NCI-H1092 (cell line): ENCODE data around the gene PNPLA1.

Experiments used
- DNase-seq: peaks from one replicate; lab custom pipeline; 2025; lab: John Stamatoyannopoulos, UW

The PNPLA1 gene

DNA sequence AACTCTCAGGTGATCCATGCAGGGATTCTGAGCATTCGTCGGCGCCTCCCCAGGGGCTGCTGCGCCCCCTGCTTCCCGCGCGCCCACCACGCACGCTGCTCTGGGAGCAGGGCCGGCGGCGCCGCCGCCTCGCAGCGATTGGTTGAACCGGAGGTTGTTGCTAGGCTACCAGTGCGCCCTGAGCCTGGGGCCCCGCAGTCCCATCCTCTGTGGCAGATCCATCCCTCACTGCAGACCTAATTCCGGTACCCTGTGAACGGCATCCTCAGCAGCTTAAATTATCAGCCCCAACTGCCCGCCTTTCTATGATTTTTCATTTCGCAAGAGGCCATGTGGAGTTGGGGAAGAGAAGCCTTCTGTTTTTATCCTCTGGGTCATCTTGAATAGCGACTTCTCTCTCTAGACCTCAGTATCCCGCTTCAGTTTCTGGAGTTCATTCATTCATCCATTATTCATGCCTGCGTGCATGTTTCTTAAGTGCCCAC is 15.4 kb downstream of the PNPLA1 start:
- DNase-seq: no peak

DNA sequence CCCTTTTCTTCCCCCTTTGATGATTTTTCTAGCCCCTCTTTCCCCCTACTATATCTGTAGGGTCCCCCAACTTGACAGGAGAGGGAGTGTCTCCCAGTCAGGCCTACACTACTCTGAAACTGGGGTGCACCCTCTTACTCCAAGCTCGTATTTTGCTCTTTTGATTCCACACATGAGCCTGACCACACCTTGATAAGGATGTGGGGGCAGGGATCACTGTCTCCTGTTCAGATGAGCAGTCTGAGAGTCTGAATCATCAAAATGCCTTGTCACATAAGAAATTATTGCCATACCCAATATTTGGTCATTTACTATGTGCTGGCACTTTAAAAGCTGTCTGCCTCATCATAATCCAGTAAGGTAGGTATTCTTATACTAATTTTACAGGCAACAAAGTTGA is 15.9 kb downstream of the PNPLA1 start:
- no peak for DNase-seq

GRCh38 chr6:36286858-36287257 is 17.0 kb downstream of the PNPLA1 start:
- no peak for DNase-seq

- DNase-seq: no peak
Observed at GRCh38 chr6:36289281-36289878, 19.5 kb downstream of the PNPLA1 start.

DNA sequence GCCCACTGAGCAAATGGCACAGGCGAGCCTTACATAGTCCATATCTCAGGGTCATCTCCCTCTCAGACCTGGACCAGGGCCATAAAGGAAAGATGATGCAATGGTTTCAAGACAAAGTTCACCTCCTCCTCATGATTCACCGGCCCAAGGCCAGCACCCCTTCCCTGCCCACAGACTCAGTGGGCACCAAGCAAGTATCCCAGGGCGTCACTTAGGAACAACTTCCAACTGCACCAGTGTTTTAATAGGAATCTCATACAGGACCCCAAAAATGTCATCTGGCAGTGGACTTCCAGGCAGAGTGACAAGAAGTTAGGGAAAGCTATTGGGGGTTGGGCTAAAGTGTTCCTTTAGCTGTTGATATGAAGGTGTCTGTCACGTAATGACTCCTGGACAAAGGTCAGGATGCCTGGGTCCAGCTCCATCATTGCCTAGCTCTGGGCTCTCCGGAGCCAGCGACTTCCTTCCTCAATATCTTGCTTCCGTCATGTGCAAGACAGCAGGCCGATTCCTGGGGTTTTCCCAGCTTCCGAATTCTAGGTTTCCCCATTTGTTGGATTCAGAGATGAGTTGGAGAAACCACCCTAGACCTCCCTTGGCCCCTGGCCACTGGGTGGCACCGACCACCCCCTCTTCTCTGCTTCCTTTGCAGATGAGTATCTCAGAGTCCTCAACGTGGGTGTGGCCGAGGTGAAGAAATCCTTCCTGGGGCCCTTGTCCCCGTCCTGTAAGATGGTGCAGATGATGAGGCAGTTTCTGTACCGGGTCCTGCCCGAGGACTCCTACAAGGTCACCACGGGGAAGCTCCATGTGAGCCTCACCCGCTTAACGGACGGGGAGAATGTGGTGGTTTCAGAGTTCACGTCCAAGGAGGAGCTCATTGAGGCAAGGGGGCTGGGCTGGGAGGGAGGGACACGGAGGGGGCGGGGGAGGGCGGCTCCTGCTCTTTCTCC is 21.1 kb downstream of the PNPLA1 start:
- DNase-seq: no peak

- DNase-seq: no peak
Observed at GRCh38 chr6:36292170-36292569, 22.3 kb downstream of the PNPLA1 start.

GRCh38 chr6:36296240-36296639 is 26.4 kb downstream of the PNPLA1 start:
- DNase-seq: no peak

GRCh38 chr6:36297051-36297450 is 27.2 kb downstream of the PNPLA1 start:
- no peak for DNase-seq

GRCh38 chr6:36297511-36297910 is 27.7 kb downstream of the PNPLA1 start:
- no peak for DNase-seq

DNA sequence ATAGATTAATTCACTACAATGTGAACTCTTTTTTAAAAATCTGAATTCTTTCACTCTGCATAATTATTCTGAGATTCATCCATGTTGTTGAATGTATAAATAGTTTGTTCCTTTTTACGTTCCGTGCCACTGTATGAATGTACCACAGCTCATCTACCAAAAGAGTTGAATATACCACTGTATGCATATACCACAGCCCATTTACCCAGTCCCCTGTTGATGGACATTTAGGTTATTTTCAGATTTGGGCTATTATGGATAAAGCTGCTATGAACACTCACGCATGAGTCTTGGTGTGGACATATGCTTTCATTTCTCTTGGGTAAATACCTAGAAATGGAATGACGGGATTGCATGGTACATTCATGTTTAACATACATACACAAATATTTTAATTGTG is 28.2 kb downstream of the PNPLA1 start:
- no peak for DNase-seq

DNA sequence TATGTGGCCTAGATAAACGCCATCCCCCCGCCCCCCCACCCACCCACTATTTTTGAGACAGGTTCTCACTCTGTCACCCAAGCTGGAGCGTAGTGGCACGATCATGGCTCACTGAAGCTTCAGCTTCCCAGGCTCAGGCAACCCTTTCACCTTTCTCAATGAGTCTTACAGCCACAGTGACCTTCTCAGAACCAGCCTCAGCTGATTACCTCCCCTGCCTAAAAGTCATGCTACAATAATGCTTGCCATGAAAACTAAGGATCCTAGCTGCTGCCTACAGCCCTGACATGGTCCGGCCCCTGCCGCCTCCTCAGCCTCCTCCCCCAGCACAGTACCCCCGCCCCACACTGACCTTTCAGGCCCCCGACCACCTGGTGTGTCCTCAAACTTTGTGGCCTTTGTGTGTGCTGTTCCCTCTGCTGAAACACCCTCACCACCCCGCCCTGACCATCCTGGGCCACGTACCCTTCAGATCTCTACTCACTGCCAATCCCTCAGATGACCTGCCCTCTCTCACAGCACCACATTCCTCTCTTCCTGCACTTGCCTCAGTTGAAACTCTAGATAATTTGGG is 31.3 kb downstream of the PNPLA1 start:
- no peak for DNase-seq

DNA sequence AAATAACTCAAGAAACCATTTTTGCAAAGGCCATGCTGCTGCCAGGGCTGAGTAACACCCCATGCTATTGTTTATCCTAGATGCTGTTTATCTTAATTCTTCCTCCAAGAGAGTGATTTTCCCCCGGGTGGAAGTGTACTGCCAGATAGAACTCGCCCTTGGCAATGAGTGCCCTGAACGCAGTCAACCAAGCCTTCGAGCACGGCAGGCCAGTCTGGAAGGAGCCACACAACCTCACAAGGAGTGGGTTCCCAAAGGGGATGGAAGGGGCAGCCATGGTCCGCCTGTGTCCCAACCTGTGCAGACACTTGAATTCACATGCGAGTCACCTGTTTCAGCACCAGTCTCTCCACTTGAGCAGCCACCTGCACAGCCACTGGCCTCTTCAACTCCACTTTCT is 31.9 kb downstream of the PNPLA1 start:
- no peak for DNase-seq

GRCh38 chr6:36302227-36302976 is 32.5 kb downstream of the PNPLA1 start:
- DNase-seq: peak; percentile 80

GRCh38 chr6:36305885-36306284 is 36.0 kb downstream of the PNPLA1 start:
- DNase-seq: no peak

DNA sequence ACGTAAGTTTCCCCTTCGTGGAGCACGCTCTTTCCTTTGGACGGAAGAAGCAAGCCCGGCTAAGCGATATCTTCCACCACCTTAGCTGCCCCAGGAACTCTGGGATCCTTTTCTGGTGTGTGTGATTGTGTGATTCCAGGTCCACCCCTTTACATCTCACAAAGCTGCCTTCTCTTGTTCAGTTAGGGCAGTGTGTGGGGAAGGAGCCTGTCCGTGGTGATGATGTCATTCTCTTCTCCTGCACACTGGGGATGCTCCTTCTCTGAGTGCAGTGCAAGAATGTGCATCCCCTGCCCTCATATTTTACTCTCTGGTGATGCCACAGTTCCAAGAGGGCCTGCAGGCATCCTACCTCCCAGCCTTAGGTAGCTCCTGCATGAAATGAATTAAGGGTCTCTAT is 36.5 kb downstream of the PNPLA1 start:
- DNase-seq: no peak

DNA sequence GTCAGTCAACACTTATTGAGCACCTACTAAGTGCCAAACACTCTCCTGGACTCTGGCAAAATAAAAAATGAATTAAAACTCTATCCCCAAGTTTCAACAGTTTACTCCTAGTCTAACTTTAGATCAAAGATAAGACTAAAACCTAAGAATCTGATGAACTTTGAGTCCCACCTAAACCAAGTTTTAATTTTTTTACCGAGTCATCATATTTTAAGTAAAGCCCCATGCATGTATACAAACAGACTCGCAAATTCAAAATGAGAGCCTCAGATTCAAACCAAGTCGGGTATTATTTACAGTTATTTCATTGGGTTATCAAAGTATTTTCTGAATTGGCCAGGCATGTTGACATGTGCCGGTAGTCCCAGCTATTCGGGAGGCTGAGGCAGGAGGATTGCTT is 38.7 kb downstream of the PNPLA1 start:
- DNase-seq: no peak

GRCh38 chr6:36309203-36309602 is 39.3 kb downstream of the PNPLA1 start:
- no peak for DNase-seq

- no peak for DNase-seq
Observed at GRCh38 chr6:36309900-36310299, 40.0 kb downstream of the PNPLA1 start.

DNA sequence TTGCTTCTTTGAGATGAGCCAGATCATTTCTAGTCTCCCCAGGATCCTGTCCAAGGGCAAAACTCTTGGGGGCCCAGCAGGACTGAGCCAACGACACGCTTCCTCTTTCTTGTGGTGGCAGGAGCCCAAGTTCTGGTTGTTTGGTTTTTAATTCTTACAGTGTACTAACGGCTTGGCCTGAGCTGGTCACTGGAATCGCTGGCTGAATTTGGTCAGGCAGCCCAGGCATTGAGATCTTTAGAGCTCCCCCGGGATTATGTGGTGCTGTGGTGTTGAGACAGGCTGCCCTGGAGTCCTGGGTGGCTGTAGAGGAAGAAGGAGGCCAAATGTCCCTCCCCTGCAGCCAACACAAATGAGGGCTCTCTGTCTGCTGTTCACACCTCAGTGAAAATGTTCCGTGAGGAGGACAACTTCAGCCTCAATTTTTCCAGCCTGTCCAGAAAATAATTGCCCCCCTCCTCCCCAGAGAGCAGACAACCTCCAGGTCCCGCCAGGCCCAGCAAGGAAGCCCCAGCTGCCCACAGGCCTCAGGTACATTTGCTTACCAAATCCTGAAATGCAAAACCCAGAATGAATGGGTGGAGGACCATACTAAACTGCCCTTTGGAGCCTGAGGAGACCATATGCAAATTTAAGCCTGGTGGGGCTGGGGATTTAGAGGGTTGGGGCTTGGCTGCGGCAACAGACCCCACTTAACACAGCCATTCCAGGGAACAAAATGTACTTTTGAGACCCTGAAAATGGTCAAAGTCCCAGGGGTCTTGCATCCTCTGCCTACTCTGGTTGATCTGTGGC is 43.2 kb downstream of the PNPLA1 start:
- DNase-seq: no peak

DNA sequence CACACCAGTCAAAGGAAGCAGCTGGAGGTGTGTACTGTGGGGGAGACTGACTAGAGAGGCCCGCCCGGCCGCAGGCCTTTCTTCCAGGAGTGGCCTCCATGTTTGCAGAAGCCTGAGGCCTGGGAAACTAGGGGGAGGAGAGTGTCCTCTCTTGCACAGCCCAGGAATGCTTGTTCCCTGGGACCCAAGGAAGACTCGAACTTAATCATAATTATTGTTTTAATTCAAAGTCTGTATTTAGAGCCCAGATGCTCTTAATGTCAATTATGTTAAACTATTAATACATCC is 43.7 kb downstream of the PNPLA1 start:
- no peak for DNase-seq

DNA sequence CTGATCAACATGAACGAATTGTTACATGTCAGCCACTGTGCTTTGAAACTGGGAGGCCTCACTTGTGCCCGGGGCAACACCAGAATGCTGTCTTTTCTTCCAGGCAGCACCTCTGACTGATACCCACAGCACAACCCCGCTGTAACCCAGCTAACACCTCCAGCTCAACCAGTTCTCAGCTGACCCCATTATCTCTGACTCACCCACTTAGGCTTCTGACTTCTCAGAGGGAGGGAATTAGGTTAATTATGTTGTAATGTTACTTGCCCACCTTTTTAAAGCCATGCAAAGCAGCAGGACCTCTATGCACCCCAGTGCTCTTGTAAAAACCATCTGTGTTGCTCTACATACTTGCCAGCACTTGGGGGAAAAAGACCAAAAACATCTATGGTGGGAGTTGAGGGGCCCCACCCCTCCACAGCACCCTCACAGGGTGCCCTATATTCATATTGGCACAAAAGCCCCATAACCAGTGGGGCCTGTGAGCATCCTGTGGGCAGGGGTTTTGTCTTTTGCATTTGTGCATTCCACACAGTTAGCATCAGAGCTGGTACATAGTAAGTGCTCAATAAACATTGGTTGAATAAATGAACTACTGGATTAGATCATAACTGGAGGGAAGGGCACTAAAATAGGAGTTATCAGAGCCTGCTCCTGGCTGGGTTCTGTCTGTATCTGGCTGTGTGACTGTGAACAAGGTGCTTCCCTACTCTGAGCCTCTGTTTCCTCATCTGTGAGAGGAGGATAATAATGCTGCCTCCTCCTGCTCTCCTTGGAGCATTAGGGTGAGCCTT is 44.6 kb downstream of the PNPLA1 start:
- no peak for DNase-seq
